DOHH2 (cell line): ENCODE data around the gene MINAR1.

Source experiments
- EZH2phosphoT487 ChIP-seq: fragments of 200-600 bp; sonication (generic); IDR thresholded peaks from 2 replicates; pipeline ENCODE4 v1.6.1; 2017; ENCODE audit warnings: borderline replicate concordance, mild to moderate bottlenecking, antibody characterized with exemption, low read length, moderate library complexity, mixed read lengths
- TF ChIP-seq, protein P1 (sequence below): fragments of 200-600 bp; sonication (generic); IDR thresholded peaks from one replicate; pipeline ENCODE4 v1.5.1; 2014; ENCODE audit warnings: antibody characterized with exemption, mild to moderate bottlenecking, low read depth, low read length; ENCODE audit not compliant: poor library complexity, severe bottlenecking

DNA sequence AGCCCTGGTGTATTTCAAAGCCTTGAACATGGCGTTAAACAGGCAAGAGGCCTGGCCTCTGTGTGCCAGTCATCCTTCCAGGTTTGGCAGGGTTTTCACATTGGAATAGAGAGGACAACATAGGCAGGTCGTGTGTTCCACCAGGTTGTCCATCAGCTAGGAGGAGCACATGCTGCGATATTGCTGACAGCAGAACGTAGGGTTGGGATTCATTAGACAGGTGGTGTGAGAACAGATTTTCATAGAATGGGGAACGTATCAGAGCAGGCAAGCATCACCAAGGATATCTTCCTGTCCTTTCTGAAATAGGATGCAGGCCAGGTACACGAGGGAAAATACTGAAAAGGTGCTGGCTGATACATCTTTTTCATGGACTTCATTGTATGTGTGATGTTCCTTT lies 26.4 kb downstream of the MINAR1 start:
- no peak for TF ChIP-seq EZH2phosphoT487
- TF ChIP-seq, protein P1, sequence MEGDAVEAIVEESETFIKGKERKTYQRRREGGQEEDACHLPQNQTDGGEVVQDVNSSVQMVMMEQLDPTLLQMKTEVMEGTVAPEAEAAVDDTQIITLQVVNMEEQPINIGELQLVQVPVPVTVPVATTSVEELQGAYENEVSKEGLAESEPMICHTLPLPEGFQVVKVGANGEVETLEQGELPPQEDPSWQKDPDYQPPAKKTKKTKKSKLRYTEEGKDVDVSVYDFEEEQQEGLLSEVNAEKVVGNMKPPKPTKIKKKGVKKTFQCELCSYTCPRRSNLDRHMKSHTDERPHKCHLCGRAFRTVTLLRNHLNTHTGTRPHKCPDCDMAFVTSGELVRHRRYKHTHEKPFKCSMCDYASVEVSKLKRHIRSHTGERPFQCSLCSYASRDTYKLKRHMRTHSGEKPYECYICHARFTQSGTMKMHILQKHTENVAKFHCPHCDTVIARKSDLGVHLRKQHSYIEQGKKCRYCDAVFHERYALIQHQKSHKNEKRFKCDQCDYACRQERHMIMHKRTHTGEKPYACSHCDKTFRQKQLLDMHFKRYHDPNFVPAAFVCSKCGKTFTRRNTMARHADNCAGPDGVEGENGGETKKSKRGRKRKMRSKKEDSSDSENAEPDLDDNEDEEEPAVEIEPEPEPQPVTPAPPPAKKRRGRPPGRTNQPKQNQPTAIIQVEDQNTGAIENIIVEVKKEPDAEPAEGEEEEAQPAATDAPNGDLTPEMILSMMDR: no peak
